Aorta (tissue), 5 donors: ENCODE data around the gene TIRAP. TPM values are rescaled to one million over a fixed set of nuclear protein-coding genes. Genes with fewer than 3 reads are reported as not detected.

ENCODE experiments used
- ATAC-seq: fragments of 200-7000 bp; cut with Tn5 transposase; one replicate; pipeline ENCODE4 v1.9.1; 2022; ENCODE audit warnings: moderate library complexity; ENCODE audit not compliant: low FRiP score
- DNase-seq, 2 donors: peaks; one replicate each; pipeline ENCODE4 v3.0.0-alpha.2; 2020
- H3K27ac ChIP-seq, 2 donors: one replicate each; pipeline ENCODE4 v1.5.1; 2013; ENCODE audit warnings: low read length in 2 of 2, mild to moderate bottlenecking in 2 of 2, moderate library complexity in 2 of 2, control low read depth in 1 of 2, inconsistent platforms in 1 of 2, low read depth in 1 of 2
- H3K27me3 ChIP-seq, 2 donors: one replicate each; pipeline ENCODE4 v1.6.1; 2013; ENCODE audit warnings: control low read depth in 1 of 2, low read length in 1 of 2, mild to moderate bottlenecking in 1 of 2, moderate library complexity in 1 of 2; ENCODE audit not compliant: insufficient read depth in 2 of 2, control insufficient read depth in 1 of 2
- H3K36me3 ChIP-seq, 2 donors: one replicate each; pipeline ENCODE4 v1.6.1; 2013; ENCODE audit warnings: control low read depth in 1 of 2, low read length in 1 of 2, mild to moderate bottlenecking in 1 of 2; ENCODE audit not compliant: insufficient read depth in 2 of 2, control insufficient read depth in 1 of 2
- H3K4me1 ChIP-seq, 2 donors: one replicate each; pipeline ENCODE4 v1.6.1; 2013; ENCODE audit warnings: low read length in 2 of 2, control low read depth in 1 of 2, mild to moderate bottlenecking in 1 of 2, moderate library complexity in 1 of 2; ENCODE audit not compliant: insufficient read depth in 2 of 2, control insufficient read depth in 1 of 2
- H3K4me3 ChIP-seq, 2 donors: one replicate each; pipeline ENCODE4 v1.5.1; 2013; ENCODE audit warnings: low read length in 2 of 2, control low read depth in 1 of 2, mild to moderate bottlenecking in 1 of 2
- H3K9me3 ChIP-seq: one replicate; pipeline ENCODE4 v1.6.1; 2013; ENCODE audit warnings: mild to moderate bottlenecking, low read length; ENCODE audit not compliant: control insufficient read depth
- WGBS, 2 donors: extraction: QIAGEN DNeasy Blood & Tissue Kit; methylation state at CpG; one replicate each; pipeline ENCODE4 v1.1.7; 2013; 5-methylcytosine and 5-hydroxymethylcytosine counted together
- intact Hi-C, 2 donors: fragments of 100-400 bp; cut with DNase I; formaldehyde crosslinking; loops; one replicate each; pipeline versions ENCODE4 v1.14.2 to v1.15.0; 2022
- polyA plus RNA-seq, 2 donors: library from polyadenylated mRNA; stranded (reverse); fragments of 200-250 nt; gene quantifications; one replicate each; pipeline ENCODE4 v1.2.3, GENCODE V29; 2013
- total RNA-seq, 2 donors: library from RNA; stranded (reverse); fragmentation: NEBNext Ultra II Directional; extraction: Animal tissue kit (Norgen Biotek cat#: 25700); gene quantifications; one replicate each; pipeline ENCODE4 v1.2.1, GENCODE V29; 2021
- donor health status: healthy with polysubstance abuse.
- donor health status: Bipolar disorder and iron deficiency.
- donor health status: DM: no; HTN: no; CAD: no.
- donor health status: DM: no; HTN: no; CAD: no.
- donor health status: DM: yes; HTN: yes; CAD: no.

TIRAP gene
- total and polyA plus RNA-seq, 4 donors: 4.9 to 17.3 (median 10.1) TPM

- no peak overlapping the region for H3K4me3 ChIP-seq
- no peaks in the 10 kb centered on the region for H3K9me3 ChIP-seq
- no peaks in the 10 kb centered on the region for H3K4me1 ChIP-seq
- intact Hi-C loops: loop anchor here (1.0 to 10.0 kb wide), 4 partner anchors 37 to 170 kb away; no protein-coding TSS in a partner anchor
- DNase-seq (peak; percentile 79 to 89), ATAC-seq (peak; percentile 93)
- no peak overlapping the region for H3K27ac ChIP-seq
- H3K36me3 ChIP-seq: no peaks in the 10 kb centered on the region
- no peaks in the 10 kb centered on the region for H3K27me3 ChIP-seq
- 59 to 70% methylated on average over 12 of the region's 12 CpGs for WGBS, 2 donors
Observed at GRCh38 chr11:126310200-126310991, 27.5 kb downstream of the TIRAP start.

- no peak overlapping the region for H3K27ac ChIP-seq
- WGBS, 2 donors: 51 to 58% methylated on average over 6 of the region's 6 CpGs
- no peak for ATAC-seq
Observed at GRCh38 chr11:126310992-126311310, 28.1 kb downstream of the TIRAP start.

GRCh38 chr11:126311401-126312291, 28.8 kb downstream of the TIRAP start:
- no peak for ATAC-seq
- H3K9me3 ChIP-seq: no peaks in the 10 kb centered on the region
- no peaks in the 10 kb centered on the region for H3K36me3 ChIP-seq
- intact Hi-C loops: loop anchor here in 1 of 2 donors (2.0 to 10.0 kb wide), 3 partner anchors 36 to 169 kb away; no protein-coding TSS in a partner anchor
- no peak overlapping the region for H3K4me3 ChIP-seq
- H3K27me3 ChIP-seq: no peaks in the 10 kb centered on the region
- H3K4me1 ChIP-seq: no peaks in the 10 kb centered on the region
- WGBS, 2 donors: 93 to 96% methylated on average over 14 of the region's 14 CpGs
- DNase-seq: peak in 1 of 2 donors; percentile 38
- no peak overlapping the region for H3K27ac ChIP-seq

More at GRCh38 chr11:126310992-126311310, 28.1 kb downstream of the TIRAP start:
- no peaks in the 10 kb centered on the region for H3K9me3 ChIP-seq
- DNase-seq: peak in 1 of 2 donors; percentile 17
- intact Hi-C loops: loop anchor here (1.0 to 10.0 kb wide), 4 partner anchors 36 to 170 kb away; no protein-coding TSS in a partner anchor
- no peaks in the 10 kb centered on the region for H3K36me3 ChIP-seq
- no peaks in the 10 kb centered on the region for H3K27me3 ChIP-seq
- no peak overlapping the region for H3K4me3 ChIP-seq
- H3K4me1 ChIP-seq: no peaks in the 10 kb centered on the region

GRCh38 chr11:126312961-126313360, 30.1 kb downstream of the TIRAP start:
- H3K36me3 ChIP-seq: no peaks in the 10 kb centered on the region
- H3K4me1 ChIP-seq: no peaks in the 10 kb centered on the region
- WGBS, 2 donors: 83% methylated on average over 8 of the region's 8 CpGs
- DNase-seq (peak in 1 of 2 donors; percentile 35), ATAC-seq (no peak)
- H3K27ac ChIP-seq: no peak overlapping the region
- H3K9me3 ChIP-seq: no peaks in the 10 kb centered on the region
- no peak overlapping the region for H3K4me3 ChIP-seq
- no peaks in the 10 kb centered on the region for H3K27me3 ChIP-seq
- intact Hi-C loops: loop anchor here in 1 of 2 donors (5.0 to 10.0 kb wide), 2 partner anchors 34 to 102 kb away; no protein-coding TSS in a partner anchor

- Histone ChIP-seq H3K4me3 (no peak overlapping the region), H3K9me3 (no peaks in the 10 kb centered on the region), H3K4me1 (no peaks in the 10 kb centered on the region), H3K27me3 (no peaks in the 10 kb centered on the region), H3K27ac (no peak overlapping the region), H3K36me3 (no peaks in the 10 kb centered on the region)
- intact Hi-C loops: loop anchor here in 1 of 2 donors (5.0 to 10.0 kb wide), 2 partner anchors 33 to 101 kb away; no protein-coding TSS in a partner anchor
- WGBS, 2 donors: 94 to 96% methylated on average over 5 of the region's 5 CpGs
- peak in 1 of 2 donors; percentile 14 for DNase-seq
- ATAC-seq: no peak
Observed at GRCh38 chr11:126313826-126314225, 30.9 kb downstream of the TIRAP start.

GRCh38 chr11:126317432-126317755, 34.5 kb downstream of the TIRAP start:
- intact Hi-C loops: loop anchor here in 1 of 2 donors (10.0 kb wide), 1 partner anchor 97 kb away; no protein-coding TSS in a partner anchor
- peak overlapping the region; percentile 23 to 73 for H3K27ac ChIP-seq
- no peaks in the 10 kb centered on the region for H3K4me1 ChIP-seq
- ATAC-seq (no peak), DNase-seq (no peak)
- H3K4me3 ChIP-seq: no peak overlapping the region
- no peaks in the 10 kb centered on the region for H3K27me3 ChIP-seq
- 9 to 14% methylated on average over 1 of the region's 1 CpG for WGBS, 2 donors
- no peaks in the 10 kb centered on the region for H3K9me3 ChIP-seq
- no peaks in the 10 kb centered on the region for H3K36me3 ChIP-seq

GRCh38 chr11:126317756-126318573, 35.1 kb downstream of the TIRAP start:
- Histone ChIP-seq H3K36me3 (no peaks in the 10 kb centered on the region), H3K27me3 (no peaks in the 10 kb centered on the region), H3K27ac (peak overlapping the region; percentile 23 to 73), H3K4me1 (no peaks in the 10 kb centered on the region), H3K4me3 (no peak overlapping the region), H3K9me3 (no peaks in the 10 kb centered on the region)
- ATAC-seq: peak; percentile 95
- peak; percentile 86 to 88 for DNase-seq
- intact Hi-C loops: loop anchor here in 1 of 2 donors (10.0 kb wide), 1 partner anchor 97 kb away; no protein-coding TSS in a partner anchor
- 2 to 6% methylated on average over 14 of the region's 14 CpGs for WGBS, 2 donors
